Progenitor cell of endocrine pancreas (in vitro differentiated cells): ENCODE measurements around the gene PPP6R3. TPM values are rescaled to one million over a fixed set of nuclear protein-coding genes. Genes with fewer than 3 reads are reported as not detected.

Source experiments
- DNase-seq: peaks from one replicate; pipeline ENCODE4 v3.0.0; 2021; ENCODE audit warnings: low spot score; ENCODE audit not compliant: unreplicated experiment
- H3K27ac Mint-ChIP-seq: 2 replicates; pipeline ENCODE4 v1.8.0; 2021; ENCODE audit warnings: mild to moderate bottlenecking, moderate library complexity, mixed read lengths
- H3K27me3 Mint-ChIP-seq: 2 replicates; pipeline ENCODE4 v1.8.0; 2021; ENCODE audit warnings: mixed read lengths
- H3K36me3 Mint-ChIP-seq: 2 replicates; pipeline ENCODE4 v1.8.0; 2022; ENCODE audit warnings: mixed read lengths; ENCODE audit not compliant: insufficient read depth
- H3K4me1 Mint-ChIP-seq: 2 replicates; pipeline ENCODE4 v1.8.0; 2021; ENCODE audit warnings: low read depth, mixed read lengths
- H3K4me3 Mint-ChIP-seq: 2 replicates; pipeline ENCODE4 v1.8.0; 2021; ENCODE audit warnings: low read depth, mild to moderate bottlenecking, moderate library complexity, mixed read lengths
- H3K9me3 Mint-ChIP-seq: 2 replicates; pipeline ENCODE4 v1.8.0; 2021; ENCODE audit warnings: low read depth, mixed read lengths
- CTCF ChIP-seq: fragments of 200-600 bp; sonication (generic); IDR thresholded peaks from one replicate; pipeline ENCODE4 v1.5.0; 2021; ENCODE audit warnings: antibody characterized with exemption, mild to moderate bottlenecking; ENCODE audit not compliant: unreplicated experiment
- total RNA-seq: library from RNA; stranded (reverse); gene quantifications from 2 replicates; pipeline ENCODE4 v1.2.1, GENCODE V29; 2021

The PPP6R3 gene
- total RNA-seq, 1 donor from 2014 or later = 124 TPM

GRCh38 chr11:68664906-68665305 is 204.4 kb downstream of the PPP6R3 start:
- H3K9me3 Mint-ChIP-seq = no peaks in the 10 kb centered on the region
- DNase-seq = no peak
- no peak for TF ChIP-seq CTCF
- no peak overlapping the region for H3K27ac Mint-ChIP-seq
- H3K4me3 Mint-ChIP-seq = no peak overlapping the region
- H3K36me3 Mint-ChIP-seq = no peaks in the 10 kb centered on the region
- H3K4me1 Mint-ChIP-seq = no peaks in the 10 kb centered on the region
- peaks cover 17% of the 10 kb centered on the region for H3K27me3 Mint-ChIP-seq

Other genes starting within 250 kb of the PPP6R3 start
- gene KMT5B, start 247.5 kb upstream of the PPP6R3 start, total RNA-seq = 67.5 and 68.7 TPM in 2 replicates
- 35.1 and 35.3 TPM in 2 replicates for gene C11orf24, start 188.8 kb upstream of the PPP6R3 start, total RNA-seq
- 114 and 115 TPM in 2 replicates for gene LRP5, start 148.2 kb upstream of the PPP6R3 start, total RNA-seq
- 1.5 and 2.2 TPM in 2 replicates for gene GAL, start 223.8 kb downstream of the PPP6R3 start, total RNA-seq